Pulmonary artery endothelial cell (primary cell): ENCODE data around the gene CDHR2. TPM values are rescaled to one million over a fixed set of nuclear protein-coding genes. Genes with fewer than 3 reads are reported as not detected.

ENCODE experiments used
- DNase-seq: peaks from one replicate; pipeline ENCODE4 v3.0.0-alpha.2; 2011; ENCODE audit warnings: low read depth, low spot score
- total RNA-seq: library from RNA; depleted of rRNA; stranded (reverse); fragments of >200 nt; gene quantifications from 2 replicates; pipeline ENCODE4 v1.2.3, GENCODE V29; 2014

The CDHR2 gene
- not detected in 2 replicates for total RNA-seq

DNA sequence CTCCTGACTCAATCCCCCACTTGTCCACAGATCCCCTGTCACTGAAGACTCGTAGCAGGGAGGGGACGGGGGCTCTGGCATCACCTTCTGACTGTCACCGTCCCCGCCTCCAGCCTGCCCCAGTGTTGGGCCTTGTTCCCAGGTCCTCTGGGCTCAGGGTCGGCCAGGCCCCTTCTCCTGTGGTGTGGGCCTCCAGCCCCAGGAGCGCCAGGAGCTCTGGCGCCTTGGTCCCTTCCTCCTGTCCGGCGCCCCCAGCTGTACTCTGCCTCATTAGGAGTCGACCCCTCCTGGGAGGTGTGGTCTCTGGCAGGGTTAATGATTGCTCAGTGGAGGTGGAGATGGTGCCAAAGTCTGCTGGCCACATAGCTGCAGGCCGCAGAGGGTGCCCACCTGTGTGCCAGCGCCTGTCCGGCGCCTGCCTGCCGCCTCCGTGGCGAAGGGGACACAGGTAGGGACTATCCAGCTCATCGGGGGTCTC, at the start of gene CDHR2:
CDHR2 (plus strand) TSS at position 376 of the 478 bp plus-strand sequence. CDS start 16,011 bp downstream, outside the sequence.
- DNase-seq: no peak

DNA sequence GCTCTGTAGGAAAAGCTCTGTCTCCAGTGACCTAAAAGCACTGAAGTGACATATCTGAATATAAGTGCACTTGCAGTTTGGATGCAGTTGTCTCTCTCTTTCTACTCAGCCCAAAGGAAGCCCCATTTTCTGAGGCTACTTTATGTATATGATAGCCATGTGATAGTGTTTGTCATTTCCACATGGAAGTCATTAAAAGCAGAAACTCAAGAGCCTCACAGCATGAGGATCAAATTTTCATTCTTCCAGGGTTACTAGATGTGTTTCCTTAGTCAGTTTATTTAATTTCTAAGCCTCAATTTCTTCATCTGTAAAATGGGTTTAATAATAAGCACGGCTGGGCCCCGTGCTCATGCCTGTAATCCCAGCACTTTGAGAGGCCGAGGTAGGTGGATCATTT, 48.6 kb upstream of the CDHR2 start:
- no peak for DNase-seq

DNA sequence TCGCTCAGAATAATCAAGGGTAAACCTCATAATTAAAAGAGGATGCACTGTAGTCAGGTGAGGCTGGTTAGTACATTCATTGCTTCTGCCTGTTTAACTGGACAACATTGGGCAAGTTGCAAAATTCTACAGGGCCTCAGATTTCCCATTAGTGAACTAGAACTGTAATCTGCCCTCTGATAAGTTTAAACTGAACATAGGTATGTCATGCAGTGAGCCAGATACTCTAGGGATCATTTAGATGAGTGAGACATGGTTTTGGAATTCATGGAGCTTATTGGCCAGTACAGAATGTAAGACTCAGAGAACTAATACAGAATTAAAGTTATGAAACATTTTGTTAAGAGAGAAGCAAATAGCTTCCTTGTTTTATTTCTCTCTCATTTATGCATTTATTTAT, 47.8 kb upstream of the CDHR2 start:
- no peak for DNase-seq

- DNase-seq: no peak
Observed at GRCh38 chr5:176503496-176503895, 45.6 kb upstream of the CDHR2 start.

DNA sequence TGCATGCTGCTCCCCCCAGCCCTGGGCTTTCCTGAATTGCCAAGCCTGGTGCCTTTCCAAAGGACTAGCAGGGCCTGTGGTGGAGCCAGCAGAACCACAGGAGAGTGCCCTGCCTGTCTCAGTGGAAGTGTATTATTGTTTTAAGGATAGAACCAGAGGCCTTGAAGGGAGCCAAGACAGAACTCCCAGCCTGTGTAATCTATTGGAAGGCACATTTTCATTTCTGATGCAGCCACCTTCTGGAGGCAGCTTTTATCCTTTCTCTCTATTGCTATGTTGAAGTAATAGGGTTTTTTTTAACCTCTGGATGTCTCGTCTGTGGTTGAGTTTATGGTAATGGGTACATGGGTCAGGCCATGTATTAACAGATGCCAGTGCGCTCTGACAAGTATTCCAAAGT, 41.2 kb upstream of the CDHR2 start:
- no peak for DNase-seq

- DNase-seq: no peak
Observed at GRCh38 chr5:176508603-176509002, 40.5 kb upstream of the CDHR2 start.

DNA sequence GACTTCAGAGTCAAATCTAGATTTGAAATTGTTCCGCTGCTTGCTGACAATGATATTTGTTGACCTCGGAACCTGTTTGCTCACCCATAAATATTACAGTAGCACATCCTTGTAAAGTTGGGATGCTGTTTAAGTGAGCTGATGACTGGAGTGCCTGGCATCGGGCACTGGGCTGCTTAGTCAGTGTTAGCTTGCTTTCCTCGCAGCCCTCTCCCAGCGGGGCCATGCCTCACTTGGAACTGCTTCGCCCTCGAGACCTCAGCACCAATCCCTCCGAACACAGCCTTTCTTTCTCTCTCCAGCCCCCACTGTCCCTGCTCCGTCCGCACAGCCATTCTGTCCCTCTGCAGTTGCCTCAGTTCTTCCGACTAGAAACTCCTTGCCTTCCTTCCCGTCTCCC, 35.4 kb upstream of the CDHR2 start:
- no peak for DNase-seq

- DNase-seq: no peak
Observed at GRCh38 chr5:176514244-176514950, 34.7 kb upstream of the CDHR2 start.

DNA sequence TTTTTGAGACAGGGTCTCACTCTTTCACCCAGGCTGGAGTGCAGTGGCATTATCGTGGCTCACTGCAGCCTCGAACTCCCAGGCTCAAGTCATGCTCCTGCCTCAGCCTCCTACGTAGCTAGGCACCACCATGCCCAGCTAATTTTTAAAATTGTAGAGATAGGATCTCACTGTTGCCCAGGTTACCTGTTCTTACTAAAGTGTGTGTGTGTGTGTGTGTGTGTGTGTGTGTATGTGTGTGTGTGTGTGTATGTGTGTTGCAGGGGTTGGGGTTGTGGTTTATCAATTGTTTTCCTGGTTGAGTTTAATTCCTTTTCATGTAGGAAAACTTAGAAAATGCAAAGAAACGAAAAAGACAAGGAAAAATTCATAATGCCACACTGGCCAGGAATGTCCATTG, 33.7 kb upstream of the CDHR2 start:
- no peak for DNase-seq

DNA sequence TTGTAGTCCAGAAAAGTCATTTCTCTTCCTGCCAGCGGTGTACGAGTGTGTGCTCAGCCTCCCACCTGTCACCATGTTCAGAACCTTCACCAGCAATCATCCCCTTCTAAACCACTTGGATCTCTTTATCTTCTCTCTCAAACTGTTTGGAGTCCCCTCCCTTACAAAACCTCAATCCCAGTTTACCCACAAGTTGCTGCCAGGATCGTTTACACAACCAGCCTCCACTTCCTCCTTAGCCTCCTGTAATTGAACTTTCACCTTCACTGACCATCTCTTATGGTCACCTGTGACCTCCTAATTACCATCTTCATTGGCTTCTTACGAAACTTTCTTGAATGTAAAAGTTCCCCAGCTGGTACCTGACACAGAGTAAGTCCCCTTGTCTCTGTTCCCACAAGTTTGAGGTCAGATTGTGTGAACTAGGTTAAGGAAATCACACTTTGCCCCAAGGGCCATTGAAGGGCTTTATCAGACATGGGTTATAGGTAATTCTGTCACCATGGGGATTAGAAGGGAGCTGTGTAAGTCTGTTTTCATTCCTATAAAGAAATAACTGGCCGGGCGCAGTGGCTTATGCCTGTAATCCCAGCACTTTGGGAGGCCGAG, 32.0 kb upstream of the CDHR2 start:
- DNase-seq: no peak

GRCh38 chr5:176519810-176520720, 29.1 kb upstream of the CDHR2 start:
- no peak for DNase-seq

GRCh38 chr5:176521286-176521685, 27.9 kb upstream of the CDHR2 start:
- DNase-seq: no peak

DNA sequence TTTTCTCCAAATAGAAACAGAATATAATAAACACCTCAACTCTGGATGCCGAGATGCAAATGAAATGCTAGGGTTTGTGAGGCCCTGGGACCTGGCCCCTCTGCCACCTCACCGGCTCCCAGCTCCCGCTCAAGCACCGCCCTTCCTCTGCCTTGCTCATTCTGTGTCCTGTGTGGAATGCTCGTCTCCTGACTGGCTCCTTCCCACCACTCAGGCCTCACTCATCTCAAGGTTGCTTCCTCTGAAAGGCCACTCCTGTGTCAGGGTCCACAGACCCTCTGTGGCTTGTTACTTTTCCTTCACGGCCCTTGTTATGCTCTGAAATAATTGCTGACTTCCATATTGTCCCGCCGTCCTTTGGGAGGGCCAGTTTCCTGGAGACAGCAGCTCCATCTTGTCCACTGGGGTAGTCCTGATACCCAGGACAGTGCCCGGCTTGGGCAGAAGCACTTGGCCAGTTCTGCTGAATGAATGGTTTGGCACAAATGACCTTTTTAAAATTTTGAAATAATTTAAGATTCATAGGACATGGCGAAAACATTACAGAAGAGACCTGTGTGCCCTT, 27.4 kb upstream of the CDHR2 start:
- DNase-seq: no peak

- DNase-seq: no peak
Observed at GRCh38 chr5:176524138-176524537, 25.0 kb upstream of the CDHR2 start.

GRCh38 chr5:176524987-176525386, 24.2 kb upstream of the CDHR2 start:
- DNase-seq: no peak

DNA sequence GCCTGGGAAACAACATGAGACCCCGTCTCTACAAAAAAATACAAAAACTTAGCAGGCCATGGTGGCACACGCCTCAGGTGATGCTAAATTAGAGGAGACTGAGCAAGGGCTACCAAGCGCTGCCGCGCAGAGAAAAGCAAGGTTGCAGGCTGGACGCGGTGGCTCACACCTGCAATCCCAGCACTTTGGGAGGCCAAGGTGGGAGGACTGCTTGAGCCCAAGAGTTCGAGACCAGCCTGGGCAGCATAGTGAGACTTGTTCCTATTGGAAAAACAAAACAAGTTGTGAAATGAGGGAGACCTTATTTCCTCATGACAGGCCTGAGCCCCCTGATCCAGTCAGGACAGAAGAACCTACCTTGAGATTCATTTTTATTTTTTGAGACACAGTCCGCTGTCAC, 23.5 kb upstream of the CDHR2 start:
- DNase-seq: no peak

- no peak for DNase-seq
Observed at GRCh38 chr5:176526462-176526861, 22.7 kb upstream of the CDHR2 start.

- DNase-seq: no peak
Observed at GRCh38 chr5:176527246-176528222, 21.6 kb upstream of the CDHR2 start.

- no peak for DNase-seq
Observed at GRCh38 chr5:176528301-176528700, 20.8 kb upstream of the CDHR2 start.

DNA sequence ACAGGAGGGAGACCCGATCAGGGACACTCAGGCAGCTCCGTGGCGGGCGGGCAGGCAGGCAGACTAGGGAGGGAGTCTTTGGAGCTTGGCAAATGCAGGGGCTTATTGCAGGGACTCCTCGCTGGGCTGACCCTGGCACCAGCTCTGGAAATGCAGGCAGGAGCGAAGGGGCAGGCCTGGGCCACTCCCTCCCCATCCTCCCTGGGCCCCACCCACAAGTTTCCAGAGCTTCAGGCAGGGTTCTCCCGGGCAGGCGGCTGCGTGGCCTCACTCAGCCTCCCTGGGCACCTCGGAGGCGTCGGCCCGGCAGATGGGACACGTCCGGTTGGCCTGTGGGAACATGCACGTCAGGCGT, 20.4 kb upstream of the CDHR2 start:
- no peak for DNase-seq
